ENCODE measurements around the gene NOX3. TPM values are rescaled to one million over a fixed set of nuclear protein-coding genes. Genes with fewer than 3 reads are reported as not detected.
"Not testable (repeated sequence)": the region's sequence is repeated elsewhere in the genome, so short reads cannot be mapped to it uniquely, and the experiment has no call there.

NOX3 gene
- not detected in 2 replicates for total RNA-seq

GRCh38 chr6:155455766-155456165 lies at the start of gene NOX3:
NOX3 (minus strand) TSS chr6:155455839; CDS start chr6:155455800, 39 bp downstream.
- DNase-seq (ENCODE audit: low read depth, low spot score), result no peak

- DNase-seq (ENCODE audit: low read depth, low spot score), result no peak
Observed at GRCh38 chr6:155504848-155505607, 49.4 kb upstream of the NOX3 start.

- DNase-seq (ENCODE audit: low read depth, low spot score), result no peak
Observed at GRCh38 chr6:155502393-155502792, 46.8 kb upstream of the NOX3 start.

GRCh38 chr6:155499574-155499973 lies 43.9 kb upstream of the NOX3 start:
- DNase-seq (ENCODE audit: low read depth, low spot score), result no peak

GRCh38 chr6:155498370-155498769 lies 42.7 kb upstream of the NOX3 start:
- DNase-seq (ENCODE audit: low read depth, low spot score), result no peak

GRCh38 chr6:155497273-155497672 lies 41.6 kb upstream of the NOX3 start:
- DNase-seq (ENCODE audit: low read depth, low spot score), result no peak

- no peak for DNase-seq (ENCODE audit: low read depth, low spot score)
Observed at GRCh38 chr6:155495011-155495768, 39.6 kb upstream of the NOX3 start.

- peak; percentile 98 for DNase-seq (ENCODE audit: low read depth, low spot score)
Observed at GRCh38 chr6:155493694-155494143, 38.1 kb upstream of the NOX3 start.

GRCh38 chr6:155493026-155493693 lies 37.5 kb upstream of the NOX3 start:
- no peak for DNase-seq (ENCODE audit: low read depth, low spot score)

GRCh38 chr6:155492061-155492735 lies 36.6 kb upstream of the NOX3 start:
- DNase-seq (ENCODE audit: low read depth, low spot score), result no peak

GRCh38 chr6:155491421-155491820 lies 35.8 kb upstream of the NOX3 start:
- no peak for DNase-seq (ENCODE audit: low read depth, low spot score)

- not testable (repeated sequence) for DNase-seq (ENCODE audit: low read depth, low spot score)
Observed at GRCh38 chr6:155488197-155488596, 32.6 kb upstream of the NOX3 start.

GRCh38 chr6:155487371-155488130 lies 31.9 kb upstream of the NOX3 start:
- no peak for DNase-seq (ENCODE audit: low read depth, low spot score)

GRCh38 chr6:155486721-155487294 lies 31.2 kb upstream of the NOX3 start:
- no peak for DNase-seq (ENCODE audit: low read depth, low spot score)

GRCh38 chr6:155485756-155486155 lies 30.1 kb upstream of the NOX3 start:
- no peak for DNase-seq (ENCODE audit: low read depth, low spot score)

GRCh38 chr6:155483858-155484257 lies 28.2 kb upstream of the NOX3 start:
- no peak for DNase-seq (ENCODE audit: low read depth, low spot score)

GRCh38 chr6:155481215-155481614 lies 25.6 kb upstream of the NOX3 start:
- no peak for DNase-seq (ENCODE audit: low read depth, low spot score)

- DNase-seq (ENCODE audit: low read depth, low spot score), result no peak
Observed at GRCh38 chr6:155473741-155474140, 18.1 kb upstream of the NOX3 start.

GRCh38 chr6:155472886-155473285 lies 17.2 kb upstream of the NOX3 start:
- no peak for DNase-seq (ENCODE audit: low read depth, low spot score)

- DNase-seq (ENCODE audit: low read depth, low spot score), result not testable (repeated sequence)
Observed at GRCh38 chr6:155470979-155471616, 15.5 kb upstream of the NOX3 start.

Measured in pulmonary artery endothelial cell (primary cell).